SK-MEL-5 (cell line): ENCODE results near the gene TTN. TPM values are rescaled to one million over a fixed set of nuclear protein-coding genes. Genes with fewer than 3 reads are reported as not detected.

Source experiments
- DNase-seq: peaks from one replicate; pipeline ENCODE4 v3.0.0-alpha.2; 2016; ENCODE audit warnings: low read depth, low spot score
- in situ Hi-C: cut with HindIII; loops from 2 replicates; pipeline ENCODE4 v1.10.0; 2016; ENCODE audit warnings: low sequenced_read_pairs, high pct_unique_total_duplicates, low pct_unique_long_range_greater_than_20kb
- total RNA-seq: library from RNA; depleted of rRNA; stranded (reverse); fragments of >200 nt; shearing (Covaris generic); gene quantifications from 2 replicates; pipeline ENCODE4 v1.2.3, GENCODE V29; 2014; rRNA removed

The TTN gene
- total RNA-seq, 1 experiment from 2014 or later: under 0.01 TPM

DNA sequence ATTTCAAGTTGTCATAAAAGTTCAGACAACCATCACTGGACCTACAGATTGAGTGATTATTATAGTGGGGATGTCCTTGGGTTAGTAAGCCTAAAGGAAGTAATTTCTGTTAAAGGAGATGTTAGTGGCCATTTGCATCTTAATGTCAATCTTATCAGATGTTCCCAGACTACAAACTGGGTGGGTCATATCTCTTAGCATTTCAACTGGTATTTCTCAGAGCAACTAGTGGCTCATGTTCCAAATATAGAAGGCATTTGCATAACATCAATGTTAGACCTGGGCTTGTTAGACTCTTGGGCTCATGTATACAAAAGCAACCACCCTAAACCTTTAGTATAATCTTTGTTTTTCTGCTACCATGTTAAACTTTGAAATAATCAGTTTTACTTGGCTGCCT lies 309.1 kb downstream of the TTN start:
- DNase-seq: no peak
- in situ Hi-C loops: no loop called here

DNA sequence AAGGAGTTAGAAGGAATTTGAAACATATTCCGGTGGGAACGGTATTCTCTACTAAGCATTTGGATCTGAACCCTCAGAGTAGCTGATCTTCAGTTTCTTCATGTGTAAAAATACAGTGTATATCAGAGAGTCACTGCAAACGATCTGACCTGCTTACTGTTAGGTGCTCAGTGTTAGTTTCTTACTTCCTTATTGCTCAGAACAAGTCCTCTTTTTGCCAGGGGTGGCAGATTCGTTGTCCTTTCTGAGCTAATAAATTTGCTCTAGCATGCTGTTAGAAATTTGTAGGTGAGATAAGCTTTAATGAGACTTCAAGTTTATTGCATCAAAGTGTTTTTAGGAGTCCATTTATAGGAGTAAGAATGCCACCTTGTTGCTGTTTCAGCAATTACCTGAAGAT lies 311.2 kb downstream of the TTN start:
- in situ Hi-C loops: no loop called here
- no peak for DNase-seq

DNA sequence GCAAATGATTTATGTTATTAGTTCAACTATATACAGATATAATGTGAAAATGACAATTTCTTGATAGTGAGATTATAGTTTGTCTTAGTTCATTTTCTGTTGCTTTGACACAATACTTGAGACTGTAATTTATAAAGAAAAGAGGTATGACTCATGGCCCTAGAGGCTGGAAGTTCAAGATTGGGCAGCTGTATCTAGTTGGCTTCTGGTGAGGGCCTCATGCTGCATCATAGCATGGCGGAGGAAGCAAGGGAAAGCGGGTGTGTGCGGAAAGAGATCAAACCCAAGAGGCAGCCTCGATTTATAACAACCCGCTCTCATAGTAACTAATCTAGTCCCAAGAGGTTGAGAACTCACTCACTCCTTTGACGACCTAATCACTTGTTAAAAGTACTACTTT lies 315.6 kb downstream of the TTN start:
- DNase-seq: no peak
- in situ Hi-C loops: no loop called here

DNA sequence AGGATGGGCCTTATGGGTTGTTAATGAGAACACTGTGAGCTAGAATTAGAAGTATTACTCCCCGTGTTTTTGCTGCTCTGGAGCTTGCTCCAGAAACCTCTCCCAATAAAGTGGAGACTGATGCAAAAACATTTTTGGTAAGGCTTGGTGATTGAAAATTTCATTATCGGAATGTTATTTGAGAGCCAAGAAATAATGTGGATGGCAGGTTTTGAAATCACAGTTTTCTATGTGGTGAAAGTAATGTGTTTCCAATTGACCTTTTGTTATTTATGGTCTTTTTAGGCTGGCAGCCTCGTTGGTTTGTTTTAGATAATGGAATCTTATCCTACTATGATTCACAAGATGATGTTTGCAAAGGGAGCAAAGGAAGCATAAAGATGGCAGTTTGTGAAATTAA lies 321.9 kb downstream of the TTN start:
- DNase-seq: no peak
- in situ Hi-C loops: no loop called here

DNA sequence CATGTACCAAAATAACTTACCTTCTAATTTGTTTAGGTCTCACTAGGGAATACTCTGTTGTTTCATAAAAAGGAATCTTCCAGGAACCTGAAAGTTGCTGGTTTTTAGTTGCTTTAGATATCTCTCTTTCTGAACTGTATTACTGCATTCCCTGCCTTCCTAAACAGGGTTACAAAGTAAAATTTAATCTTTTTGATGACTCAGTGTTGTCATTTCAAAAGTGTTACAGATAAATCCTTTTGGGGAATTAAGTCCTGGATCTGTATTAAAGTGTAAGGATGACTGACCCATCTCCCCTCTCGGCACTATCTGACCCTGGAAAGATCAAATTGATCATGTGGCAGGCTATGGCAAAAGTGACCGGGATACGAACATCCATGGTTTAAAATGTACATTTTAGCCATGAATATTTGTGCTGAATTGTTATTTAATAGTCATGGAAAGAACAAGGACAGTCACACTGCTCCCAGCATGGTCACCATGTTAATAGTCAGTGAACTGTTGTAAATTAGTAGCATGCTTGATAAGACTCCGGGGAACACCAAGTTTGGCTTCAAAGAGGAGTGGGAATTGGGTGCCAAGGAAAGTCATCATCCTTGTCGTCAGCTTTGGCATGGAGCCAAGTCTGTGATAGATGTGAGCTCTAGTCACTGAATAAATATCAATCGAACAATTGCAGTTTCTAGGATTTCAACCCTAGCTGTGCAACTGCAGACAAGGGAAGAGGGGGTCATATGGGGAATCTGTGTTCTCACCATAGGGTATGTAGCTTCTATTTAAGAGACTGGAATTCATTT lies 322.8 kb downstream of the TTN start:
- in situ Hi-C loops: no loop called here
- peak; percentile 10 for DNase-seq

DNA sequence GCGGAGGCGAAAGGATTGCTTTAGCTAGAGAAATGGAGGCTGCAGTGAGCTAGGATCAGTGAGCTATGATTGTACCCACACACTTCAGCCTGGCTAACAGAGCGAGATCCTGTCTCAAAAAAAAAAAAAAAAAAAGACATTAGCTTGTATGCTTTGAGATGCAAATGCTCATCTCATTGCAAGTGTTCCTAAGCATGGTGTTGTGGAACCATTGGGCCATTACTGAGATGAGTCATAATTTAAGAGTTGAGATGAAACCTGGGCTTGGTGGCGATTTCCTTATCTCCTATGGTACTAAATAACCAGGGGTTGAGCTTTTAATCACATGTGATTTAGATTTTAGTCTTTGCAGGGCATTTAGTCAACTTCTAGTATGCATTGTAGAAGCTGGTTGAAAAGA lies 324.8 kb downstream of the TTN start:
- in situ Hi-C loops: no loop called here
- DNase-seq: no peak

DNA sequence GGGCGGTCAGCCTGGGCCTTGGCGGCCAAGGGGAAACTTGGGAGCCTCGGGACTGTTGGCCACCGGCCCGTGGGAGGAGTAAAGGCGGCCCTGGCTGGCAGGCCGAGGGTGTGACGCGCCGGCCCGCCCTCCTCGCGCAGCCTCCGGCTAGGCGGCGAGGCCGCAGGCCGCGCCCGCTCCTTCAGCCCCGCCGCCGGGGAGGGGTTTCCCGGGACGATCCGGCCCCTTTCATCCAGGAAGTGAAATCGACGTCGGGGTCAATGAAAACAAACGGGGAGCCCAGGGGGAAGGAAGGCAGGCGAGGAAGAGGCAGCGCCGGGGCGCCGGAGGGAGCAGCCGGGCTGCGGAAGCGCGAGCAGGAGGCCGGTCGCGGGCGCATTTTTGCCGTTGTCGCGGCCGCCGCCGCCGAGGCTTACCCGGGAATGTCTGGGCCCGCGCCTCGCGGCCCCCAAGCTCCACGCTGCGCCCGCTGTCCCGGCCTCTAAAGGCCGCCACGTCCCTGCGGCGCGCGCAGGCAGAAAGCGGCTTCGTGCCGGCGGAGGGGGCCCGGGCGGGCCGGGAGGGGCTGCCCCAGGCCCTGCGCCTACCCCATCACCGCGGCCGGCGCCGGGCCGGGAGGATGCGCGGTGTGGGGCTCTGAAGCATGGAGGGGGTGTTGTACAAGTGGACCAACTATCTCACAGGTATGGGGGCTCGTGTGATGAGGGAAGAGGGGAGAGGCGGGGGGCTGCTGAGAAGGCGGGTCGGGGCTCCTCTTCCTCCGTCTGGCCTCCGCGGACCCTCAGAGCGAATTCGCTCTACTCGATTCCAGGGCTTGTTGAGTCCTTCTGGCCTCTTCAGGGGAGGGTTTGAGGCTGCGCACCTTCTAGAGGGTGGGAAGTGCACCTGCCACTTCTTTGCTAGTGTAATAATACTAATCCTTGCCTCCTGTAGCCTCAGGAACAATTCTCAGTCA lies 326.7 kb downstream of the TTN start, which contains the start of gene PLEKHA3:
PLEKHA3 (plus strand) TSS at position 231 of the 955 bp plus-strand sequence; CDS start at position 644, 413 bp downstream.
- DNase-seq: peak; percentile 96
- in situ Hi-C loops: no loop called here

DNA sequence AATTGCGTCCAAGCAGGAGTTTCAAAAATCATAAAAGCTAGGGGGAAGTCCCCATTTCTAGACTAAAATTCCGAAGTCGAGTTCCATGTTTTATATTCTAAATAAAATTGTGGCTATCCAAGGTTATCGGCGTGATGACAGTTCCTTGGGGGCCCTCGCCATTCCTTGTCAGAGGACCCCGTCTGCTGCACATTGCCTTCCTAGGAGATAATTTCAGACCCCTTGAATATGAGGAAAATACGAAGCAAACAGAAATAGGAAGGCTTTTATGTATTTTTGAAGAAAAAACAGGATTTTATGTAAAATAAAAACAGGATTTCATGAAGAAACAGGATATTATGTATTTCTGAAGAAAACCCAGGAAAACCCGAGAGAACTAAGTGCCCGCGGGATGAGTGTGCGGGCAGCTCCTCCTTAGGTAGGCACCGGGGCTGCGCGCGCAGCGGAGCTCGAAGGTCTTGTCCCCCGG lies 327.4 kb downstream of the TTN start:
- no peak for DNase-seq
- in situ Hi-C loops: no loop called here

DNA sequence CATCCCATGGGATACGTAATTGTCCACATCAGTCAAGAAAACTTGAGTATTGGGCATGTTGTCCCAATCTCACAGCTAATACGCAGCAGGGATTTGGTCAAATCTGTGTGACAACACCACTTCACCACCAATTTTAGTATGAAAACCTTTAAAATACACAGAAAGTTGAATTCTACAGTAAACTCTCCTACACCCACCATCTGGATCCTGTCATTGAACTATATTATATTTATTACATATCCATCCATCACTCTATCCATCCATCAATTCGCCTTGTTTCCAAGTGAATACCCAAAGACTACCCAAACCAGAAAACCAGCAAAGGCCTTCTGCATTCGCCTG lies 328.0 kb downstream of the TTN start:
- in situ Hi-C loops: no loop called here
- no peak for DNase-seq

DNA sequence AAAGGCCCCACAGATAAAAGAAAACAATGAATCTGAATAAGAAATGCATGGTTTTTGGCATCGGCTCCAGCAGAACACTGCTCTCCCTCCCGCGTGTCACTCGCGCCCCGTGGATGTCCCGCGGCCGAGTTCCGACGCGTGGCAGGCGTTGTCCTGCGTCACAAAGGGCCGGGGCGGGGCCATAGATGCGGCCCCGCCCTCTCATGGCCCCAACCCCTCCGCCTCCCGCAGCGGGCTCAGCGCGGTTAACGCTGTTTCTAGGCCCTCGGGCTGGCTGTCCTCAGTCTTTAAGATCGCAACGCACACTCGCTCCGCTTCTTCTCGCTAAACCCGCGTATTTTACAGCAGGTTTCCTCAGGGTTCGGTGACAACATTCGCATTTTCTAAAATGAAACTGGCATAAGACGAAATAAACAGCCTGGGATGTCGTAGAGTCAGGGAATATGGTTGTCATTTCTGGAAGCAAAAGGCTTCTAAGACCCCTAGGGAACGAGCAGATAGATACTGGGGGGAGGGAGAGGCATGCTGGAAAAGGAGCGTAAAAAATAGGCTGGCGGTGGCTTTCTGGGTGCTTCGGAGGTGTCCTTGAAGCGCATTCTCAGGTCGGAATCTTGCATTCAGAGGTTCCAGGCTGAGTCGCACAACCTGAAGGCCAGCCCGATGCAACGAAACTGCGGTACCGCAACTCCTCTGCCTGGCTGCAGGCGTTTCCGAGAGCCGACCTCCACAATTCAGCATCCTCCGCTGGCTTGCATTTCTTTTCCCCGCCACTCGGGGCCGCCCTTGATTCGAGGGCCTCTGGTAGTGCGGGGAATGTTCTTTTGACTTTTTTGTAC lies 328.6 kb downstream of the TTN start, which contains the start of gene FKBP7:
FKBP7 (minus strand) TSS at position 162 of the 836 bp plus-strand sequence; CDS start at position 61, 101 bp downstream.
- in situ Hi-C loops: no loop called here
- peak; percentile 87 for DNase-seq

DNA sequence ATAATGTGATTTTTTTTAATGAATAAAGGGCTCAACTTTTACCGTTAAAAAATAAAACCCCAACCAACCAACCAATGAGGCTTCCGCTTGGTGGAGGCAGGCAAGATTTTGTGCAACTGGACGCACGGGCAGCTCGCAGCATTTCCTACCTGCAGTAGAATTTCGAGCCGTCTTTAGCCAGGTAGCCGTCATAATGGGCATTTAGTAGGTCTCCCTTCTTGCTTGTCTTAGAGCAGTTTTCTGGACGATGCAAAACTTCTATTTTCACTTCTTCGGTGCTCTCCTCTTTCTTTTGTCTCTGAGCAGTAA lies 329.1 kb downstream of the TTN start:
- DNase-seq: no peak
- in situ Hi-C loops: no loop called here

DNA sequence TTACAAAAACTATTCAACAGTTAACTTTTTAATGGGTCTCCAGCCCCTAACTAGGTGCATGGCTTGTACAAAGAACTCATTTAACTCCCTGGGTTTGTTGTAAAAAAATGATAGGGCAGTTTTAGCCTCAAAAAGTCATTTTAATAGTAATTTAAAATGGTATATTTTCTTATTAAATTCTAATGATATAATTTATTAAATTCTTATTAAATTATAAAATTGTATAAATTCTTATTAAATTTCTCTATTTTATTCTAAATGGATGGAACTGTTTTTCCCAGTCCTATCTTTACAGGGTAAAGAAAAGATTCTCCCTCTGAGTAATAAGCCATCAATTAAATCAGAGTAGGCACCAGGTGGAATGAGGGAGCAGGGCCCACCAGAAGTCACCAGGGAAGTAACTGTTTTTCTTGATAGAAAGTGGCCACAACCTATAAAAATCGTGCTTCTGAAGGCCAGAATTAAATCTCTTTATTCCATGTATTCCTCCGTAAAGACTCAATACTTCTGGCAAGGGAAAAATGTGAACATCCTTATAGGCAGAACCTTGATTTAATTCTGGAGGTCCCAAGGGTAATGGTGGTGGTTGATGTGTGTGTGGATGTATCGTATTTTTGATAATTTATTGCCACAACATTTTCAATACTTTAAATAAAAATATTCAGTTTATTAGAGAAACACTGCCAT lies 329.6 kb downstream of the TTN start:
- in situ Hi-C loops: no loop called here

DNA sequence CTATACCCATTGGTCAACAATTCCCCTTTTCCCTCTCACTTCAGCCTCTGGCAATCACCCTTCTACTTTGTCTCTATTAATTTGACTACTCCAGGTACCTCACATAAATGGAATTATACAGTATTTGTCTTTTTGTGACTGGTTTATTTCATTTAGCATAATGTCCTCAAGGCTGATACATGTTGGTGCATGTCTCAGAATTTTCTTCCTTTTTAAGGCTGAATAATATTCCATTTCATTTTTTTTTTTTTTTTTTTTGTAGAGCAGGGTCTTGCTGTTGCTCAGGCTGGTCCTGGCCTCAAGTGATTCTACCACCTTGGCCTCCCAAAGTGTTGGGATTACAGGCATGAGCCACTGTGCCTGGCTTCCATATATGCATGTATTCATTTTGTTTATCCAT lies 330.7 kb downstream of the TTN start:
- in situ Hi-C loops: no loop called here
- DNase-seq: no peak

More for the DNA sequence above, 329.6 kb downstream of the TTN start:
- DNase-seq: peak; percentile 21

Other genes with a start within 250 kb of the TTN start
- 0.13 TPM in 1 of 2 replicates, not detected in the other for gene CCDC141, start 242.7 kb upstream of the TTN start, total RNA-seq